Nephron (organoid): ENCODE measurements around the gene DSG2.

ENCODE experiments used
- H3K27ac Mint-ChIP-seq, 3 experiments: 2 replicates each; pipeline ENCODE4 v1.8.0; 2020; ENCODE audit warnings: mixed read lengths in 3 of 3, mild to moderate bottlenecking in 2 of 3, moderate library complexity in 1 of 3
- H3K27me3 Mint-ChIP-seq: 2 replicates; pipeline ENCODE4 v1.8.0; 2021; ENCODE audit warnings: low read depth, mild to moderate bottlenecking, moderate library complexity, mixed read lengths
- H3K36me3 Mint-ChIP-seq: 2 replicates; pipeline ENCODE4 v1.8.0; 2020; ENCODE audit warnings: low read depth, mixed read lengths
- H3K4me1 Mint-ChIP-seq: 2 replicates; pipeline ENCODE4 v1.8.0; 2020; ENCODE audit warnings: mixed read lengths
- H3K4me3 Mint-ChIP-seq, 3 experiments: 2 replicates each; pipeline ENCODE4 v1.8.0; 2020; ENCODE audit warnings: mild to moderate bottlenecking in 3 of 3, mixed read lengths in 3 of 3, moderate library complexity in 2 of 3
- H3K9me3 Mint-ChIP-seq: 2 replicates; pipeline ENCODE4 v1.8.0; 2020; ENCODE audit warnings: mixed read lengths
- TF ChIP-seq, protein P1 (sequence below), 3 experiments: fragments of 200-600 bp; sonication (generic); IDR thresholded peaks; one replicate each; pipeline ENCODE4 v1.5.0; 2021; ENCODE audit warnings: antibody characterized with exemption in 3 of 3; ENCODE audit not compliant: unreplicated experiment in 3 of 3

Gene DSG2

GRCh38 chr18:31489311-31489710 lies 8.7 kb upstream of the DSG2 start:
- Mint-ChIP-seq H3K4me1 (peaks cover 7% of the 10 kb centered on the region), H3K4me3 (no peak overlapping the region), H3K36me3 (no peaks in the 10 kb centered on the region), H3K9me3 (peaks cover 3% of the 10 kb centered on the region), H3K27ac (no peak overlapping the region), H3K27me3 (peaks cover 5% of the 10 kb centered on the region)
- TF ChIP-seq, protein P1, sequence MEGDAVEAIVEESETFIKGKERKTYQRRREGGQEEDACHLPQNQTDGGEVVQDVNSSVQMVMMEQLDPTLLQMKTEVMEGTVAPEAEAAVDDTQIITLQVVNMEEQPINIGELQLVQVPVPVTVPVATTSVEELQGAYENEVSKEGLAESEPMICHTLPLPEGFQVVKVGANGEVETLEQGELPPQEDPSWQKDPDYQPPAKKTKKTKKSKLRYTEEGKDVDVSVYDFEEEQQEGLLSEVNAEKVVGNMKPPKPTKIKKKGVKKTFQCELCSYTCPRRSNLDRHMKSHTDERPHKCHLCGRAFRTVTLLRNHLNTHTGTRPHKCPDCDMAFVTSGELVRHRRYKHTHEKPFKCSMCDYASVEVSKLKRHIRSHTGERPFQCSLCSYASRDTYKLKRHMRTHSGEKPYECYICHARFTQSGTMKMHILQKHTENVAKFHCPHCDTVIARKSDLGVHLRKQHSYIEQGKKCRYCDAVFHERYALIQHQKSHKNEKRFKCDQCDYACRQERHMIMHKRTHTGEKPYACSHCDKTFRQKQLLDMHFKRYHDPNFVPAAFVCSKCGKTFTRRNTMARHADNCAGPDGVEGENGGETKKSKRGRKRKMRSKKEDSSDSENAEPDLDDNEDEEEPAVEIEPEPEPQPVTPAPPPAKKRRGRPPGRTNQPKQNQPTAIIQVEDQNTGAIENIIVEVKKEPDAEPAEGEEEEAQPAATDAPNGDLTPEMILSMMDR (IDR thresholded peaks at IDR 0.05; ENCODE audit: unreplicated experiment in 3 of 3), result no peak

GRCh38 chr18:31490387-31490786 lies 7.6 kb upstream of the DSG2 start:
- TF ChIP-seq, protein P1 (IDR thresholded peaks at IDR 0.05; ENCODE audit: unreplicated experiment in 3 of 3), result no peak
- H3K9me3 Mint-ChIP-seq, result peaks cover 3% of the 10 kb centered on the region
- peaks cover 7% of the 10 kb centered on the region for H3K4me1 Mint-ChIP-seq
- no peaks in the 10 kb centered on the region for H3K36me3 Mint-ChIP-seq
- no peak overlapping the region for H3K27ac Mint-ChIP-seq
- H3K4me3 Mint-ChIP-seq, result no peak overlapping the region
- peaks cover 5% of the 10 kb centered on the region for H3K27me3 Mint-ChIP-seq

DNA sequence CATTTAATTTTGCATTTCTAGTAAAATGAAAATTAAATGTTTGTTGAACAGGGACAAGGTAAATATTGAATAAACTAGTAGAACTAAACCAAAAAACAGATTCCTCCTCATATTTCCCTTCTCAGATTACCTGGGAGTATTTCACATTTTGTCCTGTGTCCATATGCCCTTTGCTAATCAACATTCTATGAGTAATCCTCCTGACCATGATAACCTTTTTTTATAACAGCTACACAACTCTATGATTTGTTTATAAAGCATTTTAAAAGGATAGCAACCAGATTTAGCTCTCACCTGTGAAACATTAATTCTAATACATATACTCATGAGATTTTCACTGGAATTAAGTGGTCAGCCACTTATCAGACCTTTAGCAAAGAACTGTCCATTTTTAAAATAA lies 7.1 kb upstream of the DSG2 start:
- Mint-ChIP-seq H3K36me3 (no peaks in the 10 kb centered on the region), H3K27me3 (peaks cover 5% of the 10 kb centered on the region), H3K4me1 (peaks cover 7% of the 10 kb centered on the region), H3K4me3 (no peak overlapping the region), H3K27ac (no peak overlapping the region), H3K9me3 (peaks cover 3% of the 10 kb centered on the region)
- TF ChIP-seq, protein P1 (IDR thresholded peaks at IDR 0.05; ENCODE audit: unreplicated experiment in 3 of 3), result no peak

GRCh38 chr18:31491586-31491985 lies 6.4 kb upstream of the DSG2 start:
- Mint-ChIP-seq H3K27ac (no peak overlapping the region), H3K36me3 (no peaks in the 10 kb centered on the region), H3K9me3 (peaks cover 3% of the 10 kb centered on the region), H3K4me1 (peaks cover 4% of the 10 kb centered on the region), H3K4me3 (no peak overlapping the region), H3K27me3 (peaks cover 5% of the 10 kb centered on the region)
- TF ChIP-seq, protein P1 (IDR thresholded peaks at IDR 0.05; ENCODE audit: unreplicated experiment in 3 of 3), result no peak

DNA sequence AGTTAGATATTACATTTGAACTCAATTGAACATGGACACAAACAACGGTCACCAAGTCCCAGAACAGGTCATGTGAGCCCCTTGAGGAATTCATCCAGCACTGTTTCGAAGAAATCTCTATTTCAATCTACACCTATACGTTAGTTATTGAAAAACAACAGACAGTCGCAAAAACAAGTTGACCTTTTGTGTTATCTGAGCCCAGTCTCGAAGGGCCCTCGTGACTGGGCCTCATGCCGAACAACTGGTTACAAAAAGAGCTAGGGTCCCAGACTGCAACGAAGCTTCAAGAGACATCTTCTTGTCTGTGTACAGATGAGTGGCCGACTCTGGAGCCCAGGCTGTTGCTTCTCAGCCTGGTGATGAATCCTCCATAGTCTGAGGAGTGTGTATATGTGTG lies 5.3 kb upstream of the DSG2 start:
- no peaks in the 10 kb centered on the region for H3K4me1 Mint-ChIP-seq
- H3K9me3 Mint-ChIP-seq, result peaks cover 3% of the 10 kb centered on the region
- TF ChIP-seq, protein P1 (IDR thresholded peaks at IDR 0.05; ENCODE audit: unreplicated experiment in 3 of 3), result no peak
- H3K36me3 Mint-ChIP-seq, result no peaks in the 10 kb centered on the region
- no peak overlapping the region for H3K4me3 Mint-ChIP-seq
- H3K27me3 Mint-ChIP-seq, result peaks cover 12% of the 10 kb centered on the region
- H3K27ac Mint-ChIP-seq, result no peak overlapping the region

- TF ChIP-seq, protein P1 (IDR thresholded peaks at IDR 0.05; ENCODE audit: unreplicated experiment in 3 of 3), result no peak
- Mint-ChIP-seq H3K4me1 (no peaks in the 10 kb centered on the region), H3K27ac (no peak overlapping the region), H3K36me3 (no peaks in the 10 kb centered on the region), H3K4me3 (no peak overlapping the region), H3K27me3 (peaks cover 12% of the 10 kb centered on the region), H3K9me3 (peaks cover 3% of the 10 kb centered on the region)
Measured at GRCh38 chr18:31493171-31493570, 4.8 kb upstream of the DSG2 start.
